HepG2 (cell line): ENCODE results near the gene NEU4. TPM values are rescaled to one million over a fixed set of nuclear protein-coding genes. Genes with fewer than 3 reads are reported as not detected.
"Not testable (repeated sequence)": the region's sequence is repeated elsewhere in the genome, so short reads cannot be mapped to it uniquely, and the experiment has no call there.

ENCODE experiments used
- ATAC-seq: fragments of 200-7000 bp; cut with Tn5 transposase; 3 replicates; pipeline ENCODE4 v1.9.1; 2020; ENCODE audit warnings: mild to moderate bottlenecking, moderate library complexity
- BruUV-seq: library from RNA; stranded (reverse); fragments of 400-500 nt; replicated peaks from 2 replicates; lab custom pipeline; 2021; lab: Mats Ljungman, UMichigan
- CTCF ChIA-PET: fragments of 300-600 bp; formaldehyde crosslinking; extraction: SDS; loops from one replicate; lab custom pipeline; 2021; ENCODE audit warnings: low total read pairs, inconsistent platforms, low intra/inter-chr PET ratio; lab: Yijun Ruan, JAX
- POLR2A ChIA-PET: fragments of 350-600 bp; sonication (Branson Sonifier 250); formaldehyde crosslinking; loops from one replicate; lab custom pipeline; 2020; ENCODE audit warnings: antibody characterized with exemption, inconsistent platforms; lab: Yijun Ruan, JAX
- DNase-seq: peaks from one replicate; pipeline ENCODE4 v3.0.0-alpha.2; 2015; ENCODE audit warnings: low spot score
- FAIRE-seq: peaks from 3 replicates; lab custom pipeline; 2011; peaks lifted over from hg19 to GRCh38; lab: Jason Lieb, UNC
- H2AFZ ChIP-seq: one replicate; pipeline ENCODE4 v1.6.1; 2011; ENCODE audit warnings: low read length, inconsistent platforms
- H3K27ac ChIP-seq: fragments of 300-600 bp; 3 replicates; pipeline ENCODE4 v1.8.0; 2011; ENCODE audit warnings: mixed run types, mild to moderate bottlenecking, mixed read lengths, low read length, inconsistent platforms; ENCODE audit not compliant: insufficient read depth; ENCODE audit errors: extremely low read length
- H3K27me3 ChIP-seq, 2 experiments: fragments of 200-600 bp in 1 of 2; 2 replicates in 1 of 2; 3 replicates in 1 of 2; pipeline versions ENCODE4 v1.6.0 to v1.8.0; 2011; ENCODE audit warnings: low read length in 2 of 2, mild to moderate bottlenecking in 2 of 2, moderate library complexity in 2 of 2, inconsistent platforms in 1 of 2; ENCODE audit not compliant: insufficient read depth in 2 of 2, control insufficient read depth in 1 of 2
- H3K36me3 ChIP-seq, 2 experiments: fragments of 200-600 bp in 1 of 2; replicated peaks in 1 of 2; 2 replicates in 1 of 2; 3 replicates in 1 of 2; pipeline versions ENCODE4 v1.5.1 to v1.8.0; 2011; ENCODE audit warnings: low read length in 2 of 2, inconsistent platforms in 1 of 2; ENCODE audit not compliant: insufficient read depth in 2 of 2, control insufficient read depth in 1 of 2
- H3K4me1 ChIP-seq: 2 replicates; pipeline ENCODE4 v1.5.1; 2012; ENCODE audit warnings: low read length, inconsistent platforms; ENCODE audit not compliant: insufficient read depth
- H3K4me2 ChIP-seq: 2 replicates; pipeline ENCODE4 v1.6.0; 2011; ENCODE audit warnings: low read depth, low read length, inconsistent platforms
- H3K4me3 ChIP-seq, 3 experiments: fragments of 200-600 bp in 1 of 3; sonication (generic), shearing (Covaris generic) in 1 of 3; replicated peaks in 1 of 3; 2 replicates each; pipeline ENCODE4 v1.5.1; 2011 to 2016; ENCODE audit warnings: low read length in 3 of 3, inconsistent platforms in 2 of 3, low read depth in 2 of 3, mild to moderate bottlenecking in 2 of 3, control low read depth in 1 of 3, mixed read lengths in 1 of 3; ENCODE audit not compliant: insufficient read depth in 1 of 3
- H3K79me2 ChIP-seq: one replicate; pipeline ENCODE4 v1.6.1; 2011; ENCODE audit warnings: low read length, inconsistent platforms; ENCODE audit not compliant: insufficient read depth
- H3K9ac ChIP-seq: 2 replicates; pipeline ENCODE4 v1.6.0; 2011; ENCODE audit warnings: mild to moderate bottlenecking, low read depth, low read length, inconsistent platforms; ENCODE audit not compliant: insufficient read depth
- H3K9me3 ChIP-seq: 2 replicates; pipeline ENCODE4 v1.5.1; 2012; ENCODE audit warnings: mild to moderate bottlenecking, low read length
- H4K20me1 ChIP-seq: 2 replicates; pipeline ENCODE4 v1.6.0; 2011; ENCODE audit warnings: inconsistent platforms, mild to moderate bottlenecking, low read length, moderate library complexity; ENCODE audit not compliant: insufficient read depth
- RBM22 ChIP-seq: fragments of 200-400 bp; formaldehyde crosslinking; optimal IDR thresholded peaks from 2 replicates; pipeline ENCODE3; 2017; ENCODE audit warnings: mild to moderate bottlenecking, low read length, moderate library complexity
- ZNF318 ChIP-seq: sonication (generic); formaldehyde crosslinking; IDR thresholded peaks from 2 replicates; pipeline ENCODE4 v1.4.0; 2020; ENCODE audit warnings: mild to moderate bottlenecking, missing genetic modification reagents
- WGBS: methylation state at CpG from one replicate; pipeline ENCODE4 v1.1.6; 2017; ENCODE audit warnings: low lambda C conversion rate; 5-methylcytosine and 5-hydroxymethylcytosine counted together
- in situ Hi-C: cut with HindIII; loops from 2 replicates; pipeline ENCODE4 v1.10.0; 2017; ENCODE audit warnings: low pct_unique_long_range_greater_than_20kb; ENCODE audit not compliant: extremely low pct_ligation_motif_present
- intact Hi-C: fragments of 100-400 bp; cut with micrococcal nuclease; formaldehyde crosslinking; loops from one replicate; pipeline ENCODE4 v1.10.0; 2022; ENCODE audit not compliant: unreplicated experiment
- polyA plus RNA-seq, 8 experiments: library from polyadenylated mRNA; depleted of rRNA in 3 of 8; stranded (reverse) in 7 of 8; unstranded in 1 of 8; fragments of >200 nt; fragmentation: Illumina TruSeq in 4 of 8; extraction: Trizol in 4 of 8; gene quantifications; 2 replicates each; pipeline versions ENCODE4 v1.2.1 to v1.2.3, GENCODE V29; 2011 to 2016; ENCODE audit warnings: low read depth in 4 of 8, missing spikeins in 1 of 8, mixed read lengths in 1 of 8; ENCODE audit not compliant: insufficient read depth in 1 of 8
- total RNA-seq, 5 experiments: library from RNA; depleted of rRNA; stranded (reverse); fragments of >200 nt; fragmentation: Illumina TruSeq; extraction: Trizol; gene quantifications; 2 replicates each; pipeline ENCODE4 v1.2.3, GENCODE V29; 2016; ENCODE audit warnings: low read depth in 1 of 5
- TF ChIP-seq, protein P1 (sequence below): sonication (generic); formaldehyde crosslinking; IDR thresholded peaks from 2 replicates; pipeline ENCODE4 v1.5.1; 2020; ENCODE audit warnings: mild to moderate bottlenecking, missing genetic modification reagents, borderline replicate concordance

NEU4 gene
- total and polyA plus RNA-seq, 2 of the 13 experiments (the other 11 are each of a cell fraction or from before 2014, with no cell fraction given), result 53.5 to 107 TPM

DNA sequence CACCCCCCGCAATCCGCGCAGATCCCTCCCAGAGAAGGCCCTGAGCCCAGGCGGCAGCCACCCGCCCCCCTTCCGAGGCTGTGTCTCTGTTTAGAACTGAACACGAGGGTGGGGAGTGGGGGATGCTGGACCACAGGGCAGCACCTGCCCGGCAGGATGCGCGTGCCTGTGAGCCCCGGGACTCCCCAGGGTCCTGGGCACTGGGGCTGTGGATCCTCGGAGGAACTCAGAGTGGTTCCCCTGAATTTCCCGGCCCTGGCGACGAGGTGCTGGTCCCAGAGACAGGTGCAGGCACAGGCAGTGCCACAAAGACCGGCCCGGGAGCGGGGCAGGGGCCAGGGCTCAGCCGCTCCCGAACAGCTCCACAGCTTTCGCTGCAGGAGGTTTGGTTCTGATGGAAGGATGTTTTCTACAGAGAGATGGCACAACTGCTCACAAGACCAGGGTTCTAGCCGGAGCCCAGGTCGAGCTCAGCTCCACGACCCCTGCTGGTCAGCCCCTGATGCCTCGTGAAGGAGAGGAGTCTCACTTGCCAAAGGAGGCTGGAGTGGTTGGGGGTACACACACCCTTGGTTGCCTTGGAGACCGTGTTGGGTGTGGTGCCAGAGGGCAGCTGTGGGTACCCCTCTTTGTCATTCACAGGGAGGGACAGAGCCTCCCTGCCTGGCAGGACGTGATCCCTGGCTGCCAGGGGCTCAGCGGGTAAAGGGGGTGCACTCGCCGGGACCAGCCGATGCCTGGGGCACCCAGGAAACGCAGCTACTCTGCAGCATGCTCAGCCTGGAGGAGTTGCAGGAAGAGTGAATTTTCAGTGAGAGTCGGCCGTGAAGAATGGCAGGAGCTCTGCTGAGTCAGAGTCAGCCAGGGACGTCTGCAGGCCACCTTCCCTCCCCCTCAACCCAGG, 4.4 kb upstream of the NEU4 start (continued):
- TF ChIP-seq ZNF318, result peak; percentile 41; the same call in 1 of the 2 replicates
- TF ChIP-seq, protein P1, sequence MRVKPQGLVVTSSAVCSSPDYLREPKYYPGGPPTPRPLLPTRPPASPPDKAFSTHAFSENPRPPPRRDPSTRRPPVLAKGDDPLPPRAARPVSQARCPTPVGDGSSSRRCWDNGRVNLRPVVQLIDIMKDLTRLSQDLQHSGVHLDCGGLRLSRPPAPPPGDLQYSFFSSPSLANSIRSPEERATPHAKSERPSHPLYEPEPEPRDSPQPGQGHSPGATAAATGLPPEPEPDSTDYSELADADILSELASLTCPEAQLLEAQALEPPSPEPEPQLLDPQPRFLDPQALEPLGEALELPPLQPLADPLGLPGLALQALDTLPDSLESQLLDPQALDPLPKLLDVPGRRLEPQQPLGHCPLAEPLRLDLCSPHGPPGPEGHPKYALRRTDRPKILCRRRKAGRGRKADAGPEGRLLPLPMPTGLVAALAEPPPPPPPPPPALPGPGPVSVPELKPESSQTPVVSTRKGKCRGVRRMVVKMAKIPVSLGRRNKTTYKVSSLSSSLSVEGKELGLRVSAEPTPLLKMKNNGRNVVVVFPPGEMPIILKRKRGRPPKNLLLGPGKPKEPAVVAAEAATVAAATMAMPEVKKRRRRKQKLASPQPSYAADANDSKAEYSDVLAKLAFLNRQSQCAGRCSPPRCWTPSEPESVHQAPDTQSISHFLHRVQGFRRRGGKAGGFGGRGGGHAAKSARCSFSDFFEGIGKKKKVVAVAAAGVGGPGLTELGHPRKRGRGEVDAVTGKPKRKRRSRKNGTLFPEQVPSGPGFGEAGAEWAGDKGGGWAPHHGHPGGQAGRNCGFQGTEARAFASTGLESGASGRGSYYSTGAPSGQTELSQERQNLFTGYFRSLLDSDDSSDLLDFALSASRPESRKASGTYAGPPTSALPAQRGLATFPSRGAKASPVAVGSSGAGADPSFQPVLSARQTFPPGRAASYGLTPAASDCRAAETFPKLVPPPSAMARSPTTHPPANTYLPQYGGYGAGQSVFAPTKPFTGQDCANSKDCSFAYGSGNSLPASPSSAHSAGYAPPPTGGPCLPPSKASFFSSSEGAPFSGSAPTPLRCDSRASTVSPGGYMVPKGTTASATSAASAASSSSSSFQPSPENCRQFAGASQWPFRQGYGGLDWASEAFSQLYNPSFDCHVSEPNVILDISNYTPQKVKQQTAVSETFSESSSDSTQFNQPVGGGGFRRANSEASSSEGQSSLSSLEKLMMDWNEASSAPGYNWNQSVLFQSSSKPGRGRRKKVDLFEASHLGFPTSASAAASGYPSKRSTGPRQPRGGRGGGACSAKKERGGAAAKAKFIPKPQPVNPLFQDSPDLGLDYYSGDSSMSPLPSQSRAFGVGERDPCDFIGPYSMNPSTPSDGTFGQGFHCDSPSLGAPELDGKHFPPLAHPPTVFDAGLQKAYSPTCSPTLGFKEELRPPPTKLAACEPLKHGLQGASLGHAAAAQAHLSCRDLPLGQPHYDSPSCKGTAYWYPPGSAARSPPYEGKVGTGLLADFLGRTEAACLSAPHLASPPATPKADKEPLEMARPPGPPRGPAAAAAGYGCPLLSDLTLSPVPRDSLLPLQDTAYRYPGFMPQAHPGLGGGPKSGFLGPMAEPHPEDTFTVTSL, result no peak
- peak; percentile 24 for TF ChIP-seq RBM22

DNA sequence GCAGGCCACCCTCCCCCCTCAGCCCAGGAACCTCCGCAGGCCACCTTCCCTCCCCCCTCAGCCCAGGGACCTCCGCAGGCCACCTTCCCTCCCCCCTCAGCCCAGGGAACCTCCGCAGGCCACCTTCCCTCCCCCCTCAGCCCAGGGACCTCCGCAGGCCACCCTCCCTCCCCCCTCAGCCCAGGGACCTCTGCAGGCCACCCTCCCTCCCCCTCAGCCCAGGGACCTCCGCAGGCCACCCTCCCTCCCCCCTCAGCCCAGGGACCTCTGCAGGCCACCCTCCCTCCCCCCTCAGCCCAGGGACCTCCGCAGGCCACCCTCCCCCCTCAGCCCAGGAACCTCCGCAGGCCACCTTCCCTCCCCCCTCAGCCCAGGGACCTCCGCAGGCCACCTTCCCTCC, 2.8 kb upstream of the NEU4 start:
- CTCF ChIA-PET, H3K4me2 ChIP-seq, intact Hi-C loops, H3K9ac ChIP-seq, FAIRE-seq, H3K36me3 ChIP-seq, H3K27me3 ChIP-seq, BruUV-seq, H3K27ac ChIP-seq, H2AFZ ChIP-seq, ATAC-seq, H4K20me1 ChIP-seq, H3K9me3 ChIP-seq, POLR2A ChIA-PET: not testable (repeated sequence)
- in situ Hi-C loops, result loop anchor here (5.0 kb wide), 1 partner anchor 34 kb away; no protein-coding TSS in a partner anchor
- H3K79me2 ChIP-seq, result peaks cover 32% of the 10 kb centered on the region
- peak; percentile 34 for DNase-seq
- peaks cover 27% of the 10 kb centered on the region for H3K4me1 ChIP-seq
- WGBS, result 7% methylated on average over 1 of the region's 8 CpGs
- H3K4me3 ChIP-seq, result peak overlapping the region in 1 of 3 experiments; percentile 6; a peak in 1 of 6 replicates
